GM21367 (cell line): ENCODE results near the gene SWAP70.

Experiments
- ATAC-seq: cut with Tn5 transposase; IDR thresholded peaks from one replicate; pipeline ENCODE4 v1.9.1; 2021; ENCODE audit not compliant: unreplicated experiment

Gene SWAP70

GRCh38 chr11:9748361-9748970 is 84.6 kb downstream of the SWAP70 start:
- peak; percentile 61 for ATAC-seq

GRCh38 chr11:9750551-9750950 is 86.7 kb downstream of the SWAP70 start:
- ATAC-seq, result no peak

- no peak for ATAC-seq
Measured at GRCh38 chr11:9752091-9752490, 88.2 kb downstream of the SWAP70 start.

- no peak for ATAC-seq
Measured at GRCh38 chr11:9753021-9753420, 89.1 kb downstream of the SWAP70 start.

GRCh38 chr11:9754010-9754471 is 90.2 kb downstream of the SWAP70 start:
- ATAC-seq, result no peak

GRCh38 chr11:9755561-9756185 is 91.8 kb downstream of the SWAP70 start:
- ATAC-seq, result no peak

GRCh38 chr11:9756461-9756860 is 92.6 kb downstream of the SWAP70 start:
- no peak for ATAC-seq

- ATAC-seq, result no peak
Measured at GRCh38 chr11:9756878-9757277, 93.0 kb downstream of the SWAP70 start.

- peak; percentile 42 for ATAC-seq
Measured at GRCh38 chr11:9757809-9758636, 94.1 kb downstream of the SWAP70 start.

GRCh38 chr11:9758637-9759518 is 95.0 kb downstream of the SWAP70 start:
- peak; percentile 22 for ATAC-seq

GRCh38 chr11:9759519-9760192 is 95.8 kb downstream of the SWAP70 start:
- ATAC-seq, result peak; percentile 38

- no peak for ATAC-seq
Measured at GRCh38 chr11:9760193-9760575, 96.3 kb downstream of the SWAP70 start.

- no peak for ATAC-seq
Measured at GRCh38 chr11:9761441-9761945, 97.6 kb downstream of the SWAP70 start.

- ATAC-seq, result no peak
Measured at GRCh38 chr11:9762531-9762930, 98.7 kb downstream of the SWAP70 start.

- no peak for ATAC-seq
Measured at GRCh38 chr11:9763301-9763700, 99.4 kb downstream of the SWAP70 start.

GRCh38 chr11:9765320-9766101 is 101.6 kb downstream of the SWAP70 start:
- ATAC-seq, result no peak

GRCh38 chr11:9769621-9770020 is 105.7 kb downstream of the SWAP70 start:
- no peak for ATAC-seq

- no peak for ATAC-seq
Measured at GRCh38 chr11:9771071-9771511, 107.2 kb downstream of the SWAP70 start.

GRCh38 chr11:9772218-9772617 is 108.3 kb downstream of the SWAP70 start:
- ATAC-seq, result no peak
